GM19395 (cell line): ENCODE data around the gene TES.
"Not testable (repeated sequence)": the region's sequence is repeated elsewhere in the genome, so short reads cannot be mapped to it uniquely, and the experiment has no call there.

ENCODE experiments used
- ATAC-seq: cut with Tn5 transposase; IDR thresholded peaks from one replicate; pipeline ENCODE4 v1.9.1; 2021; ENCODE audit warnings: mild to moderate bottlenecking, moderate library complexity; ENCODE audit not compliant: unreplicated experiment

TES gene, protein sequence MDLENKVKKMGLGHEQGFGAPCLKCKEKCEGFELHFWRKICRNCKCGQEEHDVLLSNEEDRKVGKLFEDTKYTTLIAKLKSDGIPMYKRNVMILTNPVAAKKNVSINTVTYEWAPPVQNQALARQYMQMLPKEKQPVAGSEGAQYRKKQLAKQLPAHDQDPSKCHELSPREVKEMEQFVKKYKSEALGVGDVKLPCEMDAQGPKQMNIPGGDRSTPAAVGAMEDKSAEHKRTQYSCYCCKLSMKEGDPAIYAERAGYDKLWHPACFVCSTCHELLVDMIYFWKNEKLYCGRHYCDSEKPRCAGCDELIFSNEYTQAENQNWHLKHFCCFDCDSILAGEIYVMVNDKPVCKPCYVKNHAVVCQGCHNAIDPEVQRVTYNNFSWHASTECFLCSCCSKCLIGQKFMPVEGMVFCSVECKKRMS

GRCh38 chr7:116210345-116211005 lies at the start of gene TES:
Gene TES, plus strand, starts transcription at chr7:116210539. Its CDS starts 169 bp downstream, at chr7:116210708.
- ATAC-seq = peak; percentile 79

- no peak for ATAC-seq
Measured at GRCh38 chr7:116161728-116162127, 48.6 kb upstream of the TES start.

DNA sequence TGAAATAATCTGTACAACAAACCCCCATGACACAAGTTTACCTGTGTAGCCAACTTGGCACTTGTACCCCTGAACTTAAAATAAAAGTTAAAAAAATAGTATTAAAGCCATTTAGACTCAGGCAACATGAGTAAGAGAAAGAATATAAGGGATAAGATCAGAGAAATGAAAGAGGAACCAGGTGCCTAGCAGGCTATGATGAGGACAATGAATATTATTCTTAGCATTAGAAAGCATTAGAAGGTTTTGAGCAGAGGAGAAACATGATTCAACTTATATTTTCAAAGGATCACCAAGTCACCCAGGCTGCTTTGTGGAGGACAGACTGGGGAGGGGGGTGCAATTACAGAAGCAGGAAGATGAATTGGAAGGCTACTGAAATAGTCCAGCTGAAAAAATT lies 48.1 kb upstream of the TES start:
- ATAC-seq = peak; percentile 53

GRCh38 chr7:116162992-116163391 lies 47.3 kb upstream of the TES start:
- ATAC-seq = no peak

DNA sequence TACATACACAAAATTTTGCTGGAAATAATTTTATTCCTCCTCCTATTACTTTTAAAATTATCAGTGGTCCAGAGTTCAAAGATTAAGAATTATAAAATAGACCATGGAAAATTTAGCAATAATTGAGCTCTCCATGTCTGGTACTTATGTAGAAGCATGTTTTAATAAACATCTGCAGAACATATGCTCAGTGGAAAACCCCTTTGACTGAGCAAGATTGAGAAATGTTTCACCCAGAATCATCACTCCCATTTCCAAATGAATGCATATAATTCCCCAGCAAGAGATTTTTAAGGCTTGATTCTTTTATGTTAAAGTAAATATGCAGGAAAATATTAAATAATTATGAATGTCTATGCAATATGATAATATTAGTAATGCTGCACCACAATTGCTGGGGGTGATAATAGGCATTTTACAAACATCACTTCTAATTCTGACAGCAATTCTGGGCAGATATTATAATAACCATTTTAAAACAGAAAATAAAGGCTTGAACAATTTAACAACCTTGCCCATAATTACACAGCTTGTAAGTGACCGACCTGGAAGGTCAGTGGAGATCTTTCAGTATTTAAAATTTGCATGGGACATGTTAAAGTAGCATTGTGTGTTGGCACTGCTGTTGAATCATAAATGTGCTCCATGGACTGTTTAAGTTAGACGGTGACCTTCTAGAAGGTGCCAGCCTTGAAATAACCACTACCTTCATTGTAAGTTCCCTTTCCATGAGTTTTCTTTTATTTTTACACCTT lies 45.6 kb upstream of the TES start:
- no peak for ATAC-seq

DNA sequence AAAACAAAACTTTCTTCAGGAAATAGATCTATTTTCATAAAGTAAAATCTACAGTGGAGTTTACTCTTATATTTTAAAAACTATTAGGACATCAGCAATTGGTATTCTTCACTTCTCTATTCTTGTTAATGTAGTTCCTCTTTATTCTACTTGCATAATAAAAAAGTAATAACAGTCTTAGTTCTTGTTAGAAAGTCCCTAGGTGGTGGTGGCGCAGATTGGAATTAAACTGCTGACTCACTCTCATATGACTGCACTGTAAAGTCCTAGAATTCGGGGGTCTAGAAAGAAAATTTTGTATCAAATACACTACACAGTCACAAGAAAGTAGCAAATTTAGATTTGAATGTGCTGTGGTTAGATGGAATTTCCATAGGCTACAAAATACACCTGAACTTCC lies 44.6 kb upstream of the TES start:
- ATAC-seq = peak; percentile 64

- no peak for ATAC-seq
Measured at GRCh38 chr7:116166156-116166555, 44.2 kb upstream of the TES start.

DNA sequence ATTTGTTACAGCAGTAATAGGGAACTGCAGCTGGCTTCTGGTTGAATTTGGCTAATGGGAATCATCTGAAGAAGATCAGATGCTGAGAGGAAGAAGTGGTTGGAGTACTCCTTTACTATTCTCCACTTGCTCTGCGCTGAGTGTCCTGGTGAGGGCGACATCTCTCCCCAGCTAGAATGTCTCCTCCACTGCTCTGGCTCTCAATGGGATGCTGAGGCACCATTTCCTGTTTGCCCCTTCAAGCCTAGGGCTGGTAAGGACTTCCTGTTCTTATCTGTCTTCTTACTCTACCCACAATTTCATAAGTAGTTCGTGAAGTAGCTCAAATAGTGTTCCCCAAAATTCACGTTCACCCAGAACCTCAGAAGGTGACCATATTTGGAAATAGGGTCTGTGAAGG lies 43.2 kb upstream of the TES start:
- no peak for ATAC-seq

DNA sequence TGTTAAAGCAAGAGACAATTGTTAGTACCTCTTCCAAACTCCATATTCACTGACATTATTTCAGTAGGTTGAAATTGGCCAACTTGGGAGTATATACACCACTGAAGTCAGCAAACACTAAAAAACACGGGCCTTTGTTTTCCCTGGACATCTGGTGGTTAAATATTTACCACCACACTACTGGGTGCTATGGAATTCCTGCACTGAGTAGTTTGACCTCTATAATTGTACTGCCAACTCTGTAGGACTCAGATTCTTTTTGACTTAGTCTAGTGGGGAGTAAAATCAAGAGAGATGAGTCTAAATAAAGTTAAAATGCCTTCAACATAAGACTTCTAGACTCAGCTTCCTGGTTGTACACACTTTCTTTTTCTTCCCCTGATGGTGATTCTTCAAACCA lies 41.3 kb upstream of the TES start:
- ATAC-seq = no peak

- ATAC-seq = no peak
Measured at GRCh38 chr7:116170180-116170579, 40.2 kb upstream of the TES start.

GRCh38 chr7:116171094-116171493 lies 39.2 kb upstream of the TES start:
- ATAC-seq = no peak

GRCh38 chr7:116172353-116172752 lies 38.0 kb upstream of the TES start:
- no peak for ATAC-seq

DNA sequence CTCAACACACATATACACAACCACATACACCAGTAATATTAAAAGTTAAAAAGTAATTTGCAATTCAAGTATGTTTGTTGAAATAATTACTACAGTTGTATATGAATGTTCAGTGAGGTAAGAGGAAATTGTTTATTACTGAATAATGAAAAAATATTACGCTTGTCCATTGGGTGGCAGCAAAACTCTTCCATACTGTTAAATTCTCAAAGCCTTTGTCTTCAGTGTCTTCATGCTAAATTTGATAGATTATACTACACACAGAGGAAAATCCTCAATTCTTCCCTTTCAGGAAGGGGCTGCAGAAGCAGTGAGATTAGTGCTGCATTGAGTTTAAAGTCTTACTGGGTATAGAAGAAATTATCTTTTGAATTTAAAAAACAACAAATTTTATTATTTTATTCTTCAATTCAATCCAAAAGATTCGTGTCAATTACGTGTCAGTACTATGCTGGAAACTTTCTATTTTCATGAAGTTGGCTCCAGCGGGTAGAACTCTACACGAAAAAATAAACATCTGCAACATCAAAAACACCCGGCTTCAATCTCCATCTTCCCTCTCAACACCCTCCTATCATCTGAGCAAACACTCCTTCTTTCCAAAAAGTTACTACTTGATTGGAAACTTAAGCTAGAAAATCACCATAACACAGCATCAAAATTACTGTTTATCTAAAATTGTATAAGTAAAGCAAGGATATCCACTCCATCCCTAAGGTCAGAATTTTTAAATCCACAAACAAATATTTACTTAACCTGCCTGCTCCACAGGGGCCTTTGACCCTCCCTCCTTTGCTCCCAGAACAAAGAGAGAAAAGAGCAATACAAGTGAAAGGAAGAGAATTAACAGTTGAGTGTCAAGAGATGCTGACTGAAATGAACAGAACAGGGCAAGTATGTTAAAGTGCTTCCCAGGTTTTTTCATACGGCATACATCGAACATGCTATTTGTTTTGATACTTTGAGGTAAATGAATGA lies 37.0 kb upstream of the TES start:
- ATAC-seq = peak; percentile 59

GRCh38 chr7:116175095-116175494 lies 35.2 kb upstream of the TES start:
- not testable (repeated sequence) for ATAC-seq

GRCh38 chr7:116176226-116176625 lies 34.1 kb upstream of the TES start:
- ATAC-seq = no peak

GRCh38 chr7:116177009-116177408 lies 33.3 kb upstream of the TES start:
- no peak for ATAC-seq

GRCh38 chr7:116180302-116180701 lies 30.0 kb upstream of the TES start:
- ATAC-seq = peak; percentile 93

- no peak for ATAC-seq
Measured at GRCh38 chr7:116182023-116182422, 28.3 kb upstream of the TES start.

DNA sequence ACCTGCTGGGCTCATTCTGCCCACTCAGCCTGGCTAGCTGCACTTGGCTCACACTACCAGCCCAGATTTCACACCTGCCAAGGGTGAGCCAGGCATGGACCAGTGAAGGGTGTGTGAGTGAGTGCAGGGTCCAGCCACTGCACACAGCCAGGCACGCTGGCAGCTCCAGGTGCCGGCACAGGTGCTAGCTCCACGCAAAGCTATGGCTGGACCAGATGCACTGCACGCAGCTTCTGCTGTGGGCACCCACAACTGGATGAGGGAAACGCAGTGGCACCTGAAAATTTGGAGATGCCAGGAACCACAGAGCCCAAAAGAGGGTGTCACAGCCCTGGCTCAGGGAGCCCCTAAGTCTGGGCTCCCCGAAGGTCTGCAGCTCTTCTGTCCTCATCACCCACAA lies 24.9 kb upstream of the TES start:
- no peak for ATAC-seq

GRCh38 chr7:116185956-116186355 lies 24.4 kb upstream of the TES start:
- no peak for ATAC-seq
